HG03342 (cell line): ENCODE measurements around the gene L3MBTL4.

ENCODE experiments used
- ATAC-seq: cut with Tn5 transposase; IDR thresholded peaks from one replicate; pipeline ENCODE4 v1.9.1; 2021; ENCODE audit warnings: mild to moderate bottlenecking, moderate library complexity; ENCODE audit not compliant: unreplicated experiment

Gene L3MBTL4

GRCh38 chr18:6367208-6367607 lies 47.5 kb downstream of the L3MBTL4 start:
- ATAC-seq: no peak

GRCh38 chr18:6366776-6367175 lies 47.9 kb downstream of the L3MBTL4 start:
- no peak for ATAC-seq

DNA sequence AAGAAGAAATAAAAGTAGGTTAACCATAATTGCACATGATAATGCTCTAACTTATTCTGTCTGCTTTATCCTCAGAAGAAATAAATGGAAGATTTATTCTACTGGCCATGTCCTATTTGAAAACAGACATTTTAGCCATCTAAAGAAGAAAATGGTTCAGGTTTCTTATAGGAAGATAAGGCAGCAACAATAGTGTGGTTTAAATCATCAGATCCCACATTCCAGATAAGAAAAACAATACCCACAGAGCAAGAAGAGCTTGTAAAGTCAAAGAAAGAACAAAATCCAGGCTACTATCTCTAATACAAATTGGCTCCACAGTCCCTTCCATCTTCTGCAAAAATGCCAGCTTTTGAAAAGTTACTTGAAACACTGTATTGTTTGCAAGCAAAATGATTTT lies 49.3 kb downstream of the L3MBTL4 start:
- no peak for ATAC-seq

DNA sequence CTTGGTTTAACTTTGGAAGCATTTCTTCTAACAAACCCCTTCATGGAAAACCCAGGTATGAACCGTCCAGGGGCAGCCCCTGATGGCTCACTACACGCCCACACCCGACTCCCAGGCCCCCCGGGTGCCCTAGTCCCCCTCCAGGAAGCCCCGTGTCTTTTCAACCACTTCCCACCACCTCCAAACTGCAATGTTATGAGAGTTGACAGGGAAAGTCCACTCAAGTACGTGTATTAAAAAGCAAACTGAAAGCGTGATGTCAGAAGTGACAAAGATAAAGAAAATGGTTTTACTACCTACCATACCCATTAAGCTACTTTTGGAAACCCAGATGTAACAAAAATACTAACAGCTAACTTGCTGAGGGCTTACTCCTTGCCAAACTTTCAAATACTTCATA lies 51.5 kb downstream of the L3MBTL4 start:
- peak; percentile 59 for ATAC-seq

DNA sequence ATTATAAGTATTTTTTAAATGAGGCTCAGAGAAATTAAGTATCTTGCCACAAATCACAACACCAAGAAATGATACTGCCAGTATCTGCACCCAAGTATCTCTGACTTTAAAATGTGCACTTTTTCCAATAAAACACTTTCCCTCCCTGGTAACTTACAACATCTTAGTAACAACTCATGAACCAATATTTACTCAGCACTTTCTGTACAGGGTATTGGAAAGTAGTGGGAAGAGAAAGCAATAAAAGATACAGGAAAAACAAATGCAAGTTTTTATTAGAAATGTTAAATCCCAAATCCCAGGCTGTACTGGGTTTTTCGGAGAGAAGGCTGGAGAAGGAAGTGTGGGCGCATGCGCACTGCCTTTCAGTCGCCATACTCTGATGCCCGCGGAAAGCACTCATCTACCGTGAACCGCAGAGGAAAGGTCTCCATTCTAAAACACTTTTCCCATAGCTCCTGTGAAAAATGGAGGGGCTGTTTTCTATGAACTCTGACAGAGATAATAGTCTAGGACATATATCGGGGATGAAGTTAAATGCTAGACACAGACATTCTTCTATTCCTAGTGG lies 52.1 kb downstream of the L3MBTL4 start:
- ATAC-seq: no peak

DNA sequence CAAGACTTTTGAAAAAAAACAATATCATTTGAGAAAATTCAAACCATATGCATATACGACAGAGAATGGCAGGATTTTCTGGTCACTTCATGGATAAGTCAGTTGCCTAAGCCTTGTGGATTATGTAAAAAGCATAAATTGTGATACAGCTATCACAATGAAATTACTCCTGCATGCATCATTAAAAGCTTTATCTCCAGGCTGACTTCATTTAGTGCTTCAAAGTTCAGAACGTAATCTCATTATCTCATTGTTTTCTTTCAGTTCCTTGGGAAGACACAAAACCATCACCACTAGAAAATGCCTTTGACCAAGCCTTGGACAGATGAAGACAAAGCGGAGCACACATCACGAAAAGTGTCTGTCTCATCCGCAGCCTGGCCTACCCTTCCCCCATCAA lies 57.0 kb downstream of the L3MBTL4 start:
- no peak for ATAC-seq

DNA sequence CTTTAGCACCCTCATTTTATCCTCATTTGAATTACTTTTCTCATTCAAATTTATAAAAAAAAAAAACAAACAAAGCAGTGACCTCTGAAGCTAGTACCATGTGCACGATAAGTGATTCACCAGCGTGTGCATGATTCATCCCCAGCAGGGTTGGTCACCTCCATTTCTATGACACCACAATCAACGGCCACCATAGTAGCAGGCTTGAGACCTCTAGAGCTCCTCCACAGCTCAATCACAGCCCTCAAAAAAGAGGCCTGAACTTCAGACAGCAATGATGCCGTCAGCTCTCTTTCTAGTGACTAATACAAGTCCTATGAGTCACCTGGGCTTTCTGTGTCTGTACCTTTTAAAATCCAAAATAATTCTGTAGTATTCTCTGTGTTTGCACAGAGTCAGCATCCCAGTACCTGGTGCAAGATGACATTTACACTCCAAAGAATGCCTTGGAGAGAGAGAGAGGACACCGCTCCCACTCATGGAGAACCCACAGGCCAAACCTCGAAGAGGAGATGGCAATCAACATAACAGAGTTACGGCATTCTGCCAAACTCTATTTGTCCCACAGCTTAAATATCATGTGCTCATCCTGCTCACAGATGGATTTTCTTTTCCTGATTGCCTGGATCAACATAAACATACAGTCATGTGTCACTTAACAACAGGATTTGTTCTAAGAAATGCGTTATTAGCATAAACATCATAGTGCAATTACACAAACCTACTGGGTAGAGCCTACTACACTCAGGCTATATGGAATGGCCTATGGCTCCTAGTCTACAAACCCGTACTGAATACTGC lies 58.7 kb downstream of the L3MBTL4 start:
- no peak for ATAC-seq

DNA sequence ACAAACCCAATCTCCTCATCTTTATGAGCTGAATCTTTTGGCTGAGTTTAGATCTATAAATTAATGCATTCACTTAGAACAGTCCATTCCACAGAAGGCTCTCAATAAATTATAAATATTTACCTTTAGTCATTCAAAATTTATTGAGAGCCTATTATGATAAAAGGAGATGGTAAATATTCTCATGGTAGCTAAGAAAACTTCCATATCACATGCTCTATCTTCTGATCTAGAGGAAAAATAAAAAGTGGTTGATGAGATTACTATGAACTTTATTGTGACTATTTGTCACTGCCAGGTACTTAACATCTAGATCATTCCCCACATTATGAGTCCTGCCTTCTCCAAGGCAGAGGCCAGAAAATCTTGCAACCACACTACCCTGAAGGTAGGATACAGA lies 62.4 kb downstream of the L3MBTL4 start:
- ATAC-seq: no peak

DNA sequence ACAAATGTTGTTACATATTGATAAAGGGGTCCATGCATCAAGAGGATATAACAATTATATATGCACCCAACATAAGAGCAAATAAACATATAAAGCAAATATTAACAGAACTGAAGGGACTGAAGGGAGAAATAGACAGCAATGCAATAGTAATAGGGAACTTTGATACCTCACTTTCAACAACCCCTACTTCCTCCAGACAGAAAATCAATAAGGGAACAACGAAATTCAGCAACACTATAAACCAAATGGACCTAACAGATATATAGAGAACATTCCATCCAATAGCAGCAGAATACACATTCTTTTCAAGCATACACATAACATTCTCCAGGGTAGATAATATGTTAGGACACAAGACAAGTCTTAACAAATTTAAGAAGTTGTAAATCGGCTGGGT lies 71.7 kb downstream of the L3MBTL4 start:
- no peak for ATAC-seq

- ATAC-seq: no peak
Measured at GRCh38 chr18:6341709-6342108, 73.0 kb downstream of the L3MBTL4 start.

DNA sequence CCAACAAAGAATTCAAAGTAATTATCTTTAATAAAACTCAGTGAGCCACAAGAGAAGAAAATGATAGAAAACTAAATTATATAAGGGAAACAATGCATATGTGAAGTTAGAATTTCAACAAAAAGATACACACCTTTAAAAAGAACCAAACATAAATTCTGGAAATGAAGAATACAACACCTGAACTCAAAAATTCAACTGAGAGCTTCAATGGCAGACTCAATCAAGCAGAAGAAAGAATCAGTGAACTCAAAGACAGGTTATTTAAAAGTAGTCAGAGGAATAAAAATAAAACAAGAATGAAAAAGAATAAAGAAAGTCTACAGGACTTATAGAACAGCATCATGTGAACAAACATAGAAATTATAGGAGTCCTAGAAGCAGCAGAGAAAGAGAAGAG lies 73.4 kb downstream of the L3MBTL4 start:
- ATAC-seq: no peak

- no peak for ATAC-seq
Measured at GRCh38 chr18:6340121-6340520, 74.6 kb downstream of the L3MBTL4 start.

GRCh38 chr18:6336239-6336638 lies 78.5 kb downstream of the L3MBTL4 start:
- no peak for ATAC-seq

GRCh38 chr18:6333981-6334380 lies 80.7 kb downstream of the L3MBTL4 start:
- ATAC-seq: no peak

DNA sequence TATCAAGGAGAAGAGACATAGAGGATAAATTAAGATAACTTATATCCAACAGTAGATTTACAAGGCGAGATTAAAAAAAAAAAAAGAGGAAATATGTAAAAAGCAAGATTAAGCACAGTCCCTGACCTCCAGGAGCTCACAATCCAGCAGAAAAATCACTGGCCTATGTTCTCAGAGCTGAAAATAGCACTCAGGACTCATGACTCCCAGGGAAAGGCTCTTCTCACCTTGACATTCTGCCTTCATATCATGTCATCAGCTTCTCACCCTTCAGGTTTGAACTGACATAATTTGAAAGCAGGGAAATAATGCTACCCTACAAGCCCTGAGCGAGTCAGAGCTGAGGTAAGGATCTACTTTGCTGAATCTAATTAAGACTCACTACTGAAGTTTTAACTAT lies 82.8 kb downstream of the L3MBTL4 start:
- ATAC-seq: no peak

DNA sequence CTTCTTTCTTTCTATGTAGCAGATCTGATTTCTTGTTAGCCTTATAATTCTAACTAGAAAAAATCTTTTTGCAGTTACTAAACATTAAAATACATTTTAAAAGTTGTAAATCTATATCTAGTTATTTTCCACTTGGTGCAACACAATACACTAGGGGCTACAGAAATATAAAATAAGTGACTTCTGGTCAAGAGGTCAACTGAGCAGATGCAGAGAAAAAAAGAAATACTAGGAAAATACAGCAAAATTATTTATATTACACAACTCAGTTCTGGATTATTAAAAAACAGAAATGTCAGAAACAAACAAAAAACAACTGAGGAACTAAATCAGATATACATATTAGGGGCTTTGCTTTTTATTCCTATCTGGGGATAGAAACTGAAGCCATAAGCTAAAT lies 83.9 kb downstream of the L3MBTL4 start:
- no peak for ATAC-seq

DNA sequence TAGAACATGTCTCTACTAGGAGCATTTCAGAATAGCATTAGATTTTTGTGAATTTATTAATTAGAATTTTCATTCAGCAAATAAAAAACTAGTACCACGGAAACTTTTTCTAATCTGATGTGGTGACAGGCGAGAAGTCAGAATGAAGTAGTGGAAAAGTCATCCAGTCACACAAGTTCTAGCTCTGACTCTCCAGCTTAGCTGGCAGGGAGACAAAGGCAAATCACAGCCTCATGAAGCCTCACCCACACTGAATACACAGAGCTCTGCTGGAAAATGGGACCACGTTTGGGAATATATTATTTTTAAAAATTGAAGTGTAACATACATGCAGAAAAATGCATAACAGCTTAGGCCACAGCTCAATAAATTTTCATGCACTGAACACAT lies 86.1 kb downstream of the L3MBTL4 start:
- no peak for ATAC-seq

DNA sequence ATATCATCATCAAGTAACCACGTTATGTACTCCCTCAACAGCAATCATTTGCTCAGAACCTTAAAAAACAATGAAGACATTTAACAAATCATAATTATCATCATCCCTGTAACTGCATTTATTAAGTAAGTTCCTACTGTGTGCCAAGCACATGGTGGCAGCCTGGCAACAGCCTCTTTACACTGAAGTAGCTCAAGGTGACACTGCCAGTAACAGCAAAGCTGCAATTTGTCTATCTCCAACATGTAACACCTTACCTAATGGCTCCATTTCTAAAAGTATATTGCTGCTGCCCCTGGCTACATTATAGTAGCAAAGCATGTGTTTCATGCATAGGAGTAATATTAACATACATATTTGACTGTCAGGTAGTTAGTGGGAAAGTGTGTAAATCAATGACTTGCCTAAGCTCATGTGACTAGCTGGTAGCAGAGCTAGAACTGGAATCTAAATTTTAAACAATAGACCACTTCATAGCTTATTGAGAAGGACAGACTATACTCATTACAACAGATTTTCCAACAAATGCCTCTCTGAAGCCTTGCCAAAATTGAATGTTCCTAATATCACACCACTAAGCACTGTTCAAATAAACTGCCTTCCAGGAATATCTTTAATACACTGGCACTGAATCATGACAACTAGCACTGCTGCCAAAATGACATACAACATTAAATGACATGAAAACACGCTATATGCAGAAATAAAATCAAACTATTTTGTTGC lies 86.7 kb downstream of the L3MBTL4 start:
- no peak for ATAC-seq

DNA sequence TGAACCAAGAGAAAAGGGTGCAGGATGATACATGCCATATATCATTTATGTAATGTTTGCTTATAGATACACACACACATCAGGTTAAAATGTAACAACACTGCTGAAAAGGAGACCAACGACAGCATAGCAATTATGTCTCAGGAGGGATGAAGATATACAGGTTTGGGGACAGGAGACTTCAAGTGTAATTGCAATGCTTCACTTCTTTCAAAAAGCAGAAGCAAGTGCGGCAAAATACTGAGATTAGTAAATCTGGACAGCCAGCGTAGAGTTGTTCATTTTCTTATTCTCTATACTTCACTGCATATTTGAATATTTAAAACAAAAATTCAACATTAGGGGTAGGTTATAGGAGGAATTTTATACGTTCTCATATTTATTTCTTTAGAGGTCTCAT lies 87.2 kb downstream of the L3MBTL4 start:
- ATAC-seq: no peak

DNA sequence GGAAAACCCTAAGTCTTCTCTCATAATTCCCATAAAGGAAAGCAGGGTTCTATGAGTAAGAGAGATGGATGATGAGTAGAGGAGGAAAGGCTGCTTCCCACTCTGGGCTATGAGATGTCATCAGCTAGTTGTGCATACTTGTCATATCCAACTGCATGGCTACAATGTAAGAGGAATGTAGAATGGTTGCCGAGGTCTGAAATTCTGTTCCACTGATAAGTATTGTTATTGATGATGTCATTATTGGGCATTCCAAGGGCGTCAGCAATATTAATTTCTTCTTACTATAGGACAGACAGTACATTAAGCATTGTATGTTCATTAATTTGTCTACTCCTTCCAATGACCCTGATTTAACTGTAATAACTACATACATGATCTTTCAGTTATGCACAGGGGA lies 88.1 kb downstream of the L3MBTL4 start:
- no peak for ATAC-seq

- ATAC-seq: no peak
Measured at GRCh38 chr18:6323319-6323889, 91.3 kb downstream of the L3MBTL4 start.
